Muscle of back (tissue), 11 donors: ENCODE measurements around the gene FBXO17. TPM values are rescaled to one million over a fixed set of nuclear protein-coding genes. Genes with fewer than 3 reads are reported as not detected.
A peak's percentile ranks its signal among the peaks of the same experiment; 100 is the strongest.

Experiments used
- DNase-seq, 3 donors: peaks; one replicate each; pipeline versions ENCODE4 v3.0.0 to v3.0.0-alpha.2; 2013
- polyA plus RNA-seq, 10 donors: library from polyadenylated mRNA; unstranded; fragments of 120-200 nt; gene quantifications; one replicate each; pipeline ENCODE4 v1.2.1, GENCODE V29; 2013; ENCODE audit not compliant: insufficient read length in 10 of 10

The FBXO17 gene
- polyA plus RNA-seq, 10 donors = 20.9 to 32.8 (median 24.7) TPM

- no peak for DNase-seq
Observed at GRCh38 chr19:38917921-38918491, 57.5 kb downstream of the FBXO17 start.

- no peak for DNase-seq
Observed at GRCh38 chr19:38917516-38917915, 58.0 kb downstream of the FBXO17 start.

GRCh38 chr19:38915329-38916321, 59.9 kb downstream of the FBXO17 start:
- no peak for DNase-seq

GRCh38 chr19:38913958-38914357, 61.6 kb downstream of the FBXO17 start:
- no peak for DNase-seq

GRCh38 chr19:38912600-38913514, 62.7 kb downstream of the FBXO17 start:
- no peak for DNase-seq

- no peak for DNase-seq
Observed at GRCh38 chr19:38911388-38912001, 64.0 kb downstream of the FBXO17 start.

GRCh38 chr19:38910488-38910887, 65.1 kb downstream of the FBXO17 start:
- DNase-seq = no peak

GRCh38 chr19:38908911-38909310, 66.6 kb downstream of the FBXO17 start:
- DNase-seq = no peak

- no peak for DNase-seq
Observed at GRCh38 chr19:38907670-38908069, 67.9 kb downstream of the FBXO17 start.

- DNase-seq = no peak
Observed at GRCh38 chr19:38907227-38907626, 68.3 kb downstream of the FBXO17 start.

GRCh38 chr19:38905620-38906019, 69.9 kb downstream of the FBXO17 start:
- no peak for DNase-seq

GRCh38 chr19:38904581-38905539, 70.7 kb downstream of the FBXO17 start:
- DNase-seq = no peak

GRCh38 chr19:38901683-38902082, 73.9 kb downstream of the FBXO17 start:
- DNase-seq = no peak

GRCh38 chr19:38900743-38901190, 74.8 kb downstream of the FBXO17 start:
- DNase-seq = no peak

GRCh38 chr19:38900202-38900629, 75.3 kb downstream of the FBXO17 start:
- no peak for DNase-seq

- DNase-seq = peak; percentile 100
Observed at GRCh38 chr19:38899447-38900201, 75.9 kb downstream of the FBXO17 start, which contains the start of the genes NFKBIB and SIRT2. Gene NFKBIB, plus strand, starts transcription at chr19:38899969. Its CDS starts 64 bp downstream, at chr19:38900033. Gene SIRT2, minus strand, starts transcription at chr19:38899618. Its CDS starts 97 bp downstream, at chr19:38899521.

- DNase-seq = no peak
Observed at GRCh38 chr19:38898788-38899446, 76.6 kb downstream of the FBXO17 start.

GRCh38 chr19:38894968-38895367, 80.6 kb downstream of the FBXO17 start:
- no peak for DNase-seq

- no peak for DNase-seq
Observed at GRCh38 chr19:38893341-38893771, 82.2 kb downstream of the FBXO17 start.
